Hematopoietic multipotent progenitor cell (in vitro differentiated cells): ENCODE data around the gene SGCA. TPM values are rescaled to one million over a fixed set of nuclear protein-coding genes. Genes with fewer than 3 reads are reported as not detected.

ENCODE experiments used
- DNase-seq, 3 donors: peaks; one replicate each; pipeline ENCODE4 v3.0.0-alpha.2; 2011 to 2015; ENCODE audit warnings: low read depth in 2 of 3, low spot score in 2 of 3
- total RNA-seq: library from RNA; depleted of rRNA; stranded (reverse); fragments of >200 nt; gene quantifications from one replicate; pipeline ENCODE4 v1.2.3, GENCODE V29; 2012

SGCA gene
- total RNA-seq, 1 donor, result not detected

DNA sequence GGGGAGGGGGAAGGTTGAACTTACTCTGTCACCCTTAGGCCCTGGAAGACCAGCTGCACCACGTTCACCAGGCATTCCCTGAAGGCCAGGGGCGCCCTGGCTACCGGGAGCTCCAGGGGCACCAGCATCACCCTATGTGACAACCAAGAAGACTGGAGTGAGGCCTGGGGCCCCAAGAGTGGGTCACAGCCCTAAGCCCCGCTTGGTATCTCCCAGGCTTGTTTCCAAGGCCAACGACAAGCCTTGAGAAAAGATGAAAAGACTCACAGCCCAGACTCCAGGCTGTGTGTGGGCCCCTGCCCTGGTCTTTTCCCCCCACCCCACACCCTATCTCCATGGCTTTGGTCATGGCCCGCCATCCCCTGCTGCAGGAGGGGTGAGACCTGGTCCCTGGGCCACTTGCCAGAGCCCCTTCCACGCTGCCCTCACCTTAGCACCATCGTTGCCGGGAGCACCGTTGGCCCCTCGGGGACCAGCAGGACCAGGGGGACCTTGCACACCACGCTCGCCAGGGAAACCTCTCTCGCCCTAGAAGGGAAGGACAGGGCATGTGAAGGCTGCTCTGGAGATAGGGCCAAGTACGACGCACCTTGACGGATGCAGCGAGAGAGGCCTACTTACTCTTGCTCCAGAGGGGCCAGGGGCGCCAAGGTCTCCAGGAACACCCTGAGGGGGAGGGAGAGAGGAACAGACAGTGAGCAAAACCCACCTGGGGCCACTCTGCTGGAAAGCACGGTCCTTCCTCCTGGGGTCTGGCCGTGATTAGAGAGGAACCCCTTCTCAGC lies 25.7 kb downstream of the SGCA start:
- no peak for DNase-seq

DNA sequence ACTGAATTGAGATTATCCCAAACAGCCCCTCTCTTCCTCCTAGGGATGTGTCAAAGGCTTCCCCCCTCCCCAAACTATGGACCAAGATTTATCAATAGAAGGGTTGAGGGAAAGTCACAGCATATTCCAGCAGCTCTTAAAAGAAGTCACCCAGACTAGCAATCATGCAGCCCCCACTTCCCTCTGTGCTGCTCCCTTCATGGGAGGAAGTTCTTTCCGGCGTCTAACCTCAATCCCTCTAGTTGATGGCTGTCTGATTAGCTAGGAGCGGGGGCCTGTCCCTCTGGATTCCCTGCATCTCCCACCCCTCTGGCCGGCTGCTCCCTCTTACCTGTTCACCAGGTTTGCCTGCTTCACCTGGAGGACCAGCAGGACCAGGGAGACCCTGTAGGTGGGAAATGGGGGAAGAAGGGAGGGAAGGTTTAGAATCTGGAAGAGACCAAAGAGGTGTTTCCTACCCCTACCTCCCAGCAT lies 26.4 kb downstream of the SGCA start:
- no peak for DNase-seq

DNA sequence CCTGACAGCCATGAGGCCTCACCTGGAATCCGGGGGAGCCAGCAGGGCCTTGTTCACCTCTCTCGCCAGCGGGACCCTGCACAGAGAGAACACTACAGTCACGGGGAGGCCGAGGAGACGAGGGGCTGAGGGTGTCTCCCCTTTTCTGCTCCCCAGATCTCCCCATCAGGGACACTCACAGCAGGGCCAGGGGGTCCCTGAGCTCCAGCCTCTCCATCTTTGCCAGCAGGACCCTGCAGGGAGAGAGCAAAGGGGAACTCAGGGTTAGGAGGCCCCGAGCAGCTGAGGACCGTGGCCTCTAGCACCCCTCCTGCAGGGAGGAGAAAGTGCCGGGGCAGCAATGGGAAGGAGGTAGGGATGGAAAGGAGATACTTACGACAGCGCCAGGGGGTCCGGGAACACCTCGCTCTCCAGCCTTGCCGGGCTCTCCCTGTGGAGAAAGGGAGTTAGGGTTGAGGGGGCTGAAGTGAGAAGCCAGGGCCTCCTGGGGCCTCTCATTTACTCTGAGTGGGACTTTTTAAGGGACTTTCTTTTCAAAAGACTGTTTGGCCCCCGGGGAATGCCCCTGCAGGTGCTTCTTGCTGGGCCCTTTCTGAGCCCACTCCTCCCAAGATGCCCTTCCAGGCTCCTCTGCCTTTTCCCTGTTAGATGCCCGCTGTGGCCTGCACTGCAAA lies 26.9 kb downstream of the SGCA start:
- no peak for DNase-seq

DNA sequence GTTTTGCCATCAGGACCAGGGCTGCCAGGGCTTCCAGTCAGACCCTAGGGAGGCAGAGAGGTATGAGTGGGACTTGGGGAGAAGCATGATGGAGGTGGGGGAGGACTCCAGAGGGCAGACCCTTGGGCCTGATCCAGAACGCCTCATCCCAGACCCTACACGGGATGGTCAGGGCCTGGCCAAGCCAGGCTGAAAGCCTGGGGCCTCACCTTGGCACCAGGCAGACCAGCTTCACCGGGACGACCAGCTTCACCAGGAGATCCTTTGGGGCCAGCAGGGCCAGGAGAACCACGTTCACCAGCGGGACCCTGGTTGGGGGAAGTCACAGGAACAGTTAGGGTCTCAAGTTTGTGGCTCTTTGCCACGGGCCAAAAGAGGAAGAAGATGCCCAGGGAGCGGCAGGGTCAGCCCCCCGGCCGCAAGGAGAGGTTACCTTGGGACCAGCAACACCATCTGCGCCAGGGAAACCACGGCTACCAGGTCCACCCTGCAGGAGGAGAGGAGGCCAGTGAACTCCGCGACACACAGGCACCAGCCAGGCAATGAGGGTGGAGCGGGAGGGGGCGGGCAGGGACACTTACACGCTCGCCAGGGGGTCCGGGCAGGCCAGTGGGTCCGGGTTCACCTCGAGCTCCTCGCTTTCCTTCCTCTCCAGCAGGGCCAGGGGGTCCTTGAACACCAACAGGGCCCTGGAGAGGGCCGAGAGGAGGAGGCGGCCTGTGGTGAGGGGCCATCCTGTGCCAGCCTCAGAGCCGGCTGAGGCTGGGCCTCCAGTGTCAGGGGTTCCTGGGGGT lies 28.5 kb downstream of the SGCA start:
- no peak for DNase-seq

DNA sequence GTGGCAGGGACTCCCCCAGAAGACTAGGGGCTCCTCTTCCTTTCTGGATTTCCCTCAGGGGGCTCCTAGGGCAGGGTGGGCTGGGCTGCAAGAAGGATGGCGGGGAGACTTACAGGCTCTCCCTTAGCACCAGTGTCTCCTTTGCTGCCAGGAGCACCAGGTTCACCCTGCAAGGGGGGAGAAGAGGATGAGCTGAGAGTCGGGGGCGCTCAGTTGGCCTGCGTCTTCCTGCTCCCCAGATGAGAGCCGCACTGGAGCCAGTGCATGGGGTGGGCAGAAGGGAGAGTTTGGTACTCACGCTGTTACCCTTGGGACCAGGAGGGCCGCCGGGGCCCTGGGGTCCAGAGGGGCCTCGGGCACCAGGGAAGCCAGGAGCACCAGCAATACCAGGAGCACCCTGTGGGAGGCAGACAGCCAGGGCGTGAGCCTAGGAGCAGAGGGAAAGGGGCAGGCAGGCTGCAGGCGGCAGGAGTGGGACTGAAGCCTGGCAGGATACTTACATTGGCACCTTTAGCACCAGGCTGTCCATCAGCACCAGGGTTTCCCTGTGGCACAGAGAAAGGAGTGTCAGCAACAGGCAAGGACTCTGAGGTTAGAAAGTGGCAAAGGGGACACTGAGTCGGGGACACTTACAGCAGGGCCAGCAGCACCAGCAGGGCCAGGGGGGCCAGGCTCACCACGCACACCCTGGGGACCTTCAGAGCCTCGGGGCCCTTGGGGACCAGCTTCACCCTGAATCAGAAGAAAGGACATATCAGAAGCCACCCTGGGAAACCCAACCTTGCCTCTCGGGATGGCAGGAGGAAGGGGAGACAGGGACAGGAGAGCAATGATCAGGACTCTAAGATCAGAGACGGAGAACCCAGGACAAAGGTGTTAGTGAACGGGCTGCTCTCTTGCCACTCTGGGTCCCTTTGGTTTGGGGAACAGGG lies 29.4 kb downstream of the SGCA start:
- DNase-seq, result no peak

DNA sequence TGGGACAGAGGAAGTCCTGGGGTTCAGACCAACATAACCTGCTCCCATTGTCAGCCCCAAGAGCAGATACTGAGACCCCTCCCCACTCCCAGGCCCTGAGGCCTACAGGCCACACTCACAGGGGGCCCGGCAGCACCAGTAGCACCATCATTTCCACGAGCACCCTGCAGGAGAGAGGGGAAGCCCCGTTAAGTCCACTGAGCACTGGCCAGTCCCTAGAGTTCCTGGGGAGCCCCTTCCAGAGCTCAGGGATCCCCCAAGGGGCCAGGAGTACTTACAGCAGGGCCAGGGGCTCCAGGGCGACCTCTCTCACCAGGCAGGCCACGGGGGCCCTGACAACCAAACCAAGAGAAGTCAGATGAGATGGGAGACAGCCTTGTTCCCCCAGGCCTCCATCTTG lies 30.2 kb downstream of the SGCA start:
- DNase-seq, result no peak

DNA sequence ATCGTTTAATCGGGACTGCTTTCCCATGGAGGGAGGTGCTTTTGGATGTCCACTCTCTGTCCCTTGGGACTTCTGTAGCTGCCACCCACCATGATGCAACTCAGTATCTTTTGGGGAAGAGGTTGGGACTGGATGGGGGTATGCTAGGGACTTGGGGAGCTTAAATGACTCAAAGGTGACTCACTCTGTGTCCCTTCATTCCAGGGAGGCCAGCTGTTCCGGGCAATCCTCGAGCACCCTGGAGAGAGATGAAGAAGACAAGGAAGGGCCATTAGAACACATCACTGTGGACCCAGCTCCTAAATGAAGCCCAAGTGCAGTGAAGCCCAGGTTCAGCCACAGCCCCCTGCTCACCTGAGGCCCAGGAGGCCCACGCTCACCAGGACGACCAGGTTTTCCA lies 31.0 kb downstream of the SGCA start:
- no peak for DNase-seq

DNA sequence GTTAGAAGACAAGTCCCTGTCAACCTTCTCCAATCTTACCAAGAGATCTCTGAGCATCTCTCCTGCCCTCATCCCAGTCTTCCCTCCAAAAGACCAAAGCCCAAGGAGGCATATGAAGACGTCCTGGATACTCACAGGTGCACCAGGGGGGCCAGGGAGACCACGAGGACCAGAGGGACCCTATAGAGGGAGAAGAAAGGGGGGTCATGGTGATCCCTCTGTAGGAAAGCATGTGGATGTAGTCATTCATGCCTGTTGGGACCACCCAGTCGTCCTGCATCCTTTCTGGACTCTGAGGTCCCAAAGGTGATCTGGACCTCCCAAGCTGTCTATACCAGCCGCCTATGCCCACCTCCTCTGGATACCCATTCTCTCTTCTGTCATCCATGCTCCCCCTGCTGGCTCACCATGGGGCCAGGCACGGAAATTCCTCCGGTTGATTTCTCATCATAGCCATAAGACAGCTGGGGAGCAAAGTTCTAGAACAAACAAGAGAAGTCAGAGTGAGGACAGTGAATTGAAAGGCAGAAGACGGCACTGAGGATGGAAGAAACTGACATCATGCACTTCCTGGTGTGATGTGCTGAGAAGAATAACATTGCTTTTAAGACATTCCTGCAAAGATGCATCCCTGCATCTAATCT lies 32.3 kb downstream of the SGCA start:
- peak; percentile 34 to 88 (median 66) for DNase-seq

DNA sequence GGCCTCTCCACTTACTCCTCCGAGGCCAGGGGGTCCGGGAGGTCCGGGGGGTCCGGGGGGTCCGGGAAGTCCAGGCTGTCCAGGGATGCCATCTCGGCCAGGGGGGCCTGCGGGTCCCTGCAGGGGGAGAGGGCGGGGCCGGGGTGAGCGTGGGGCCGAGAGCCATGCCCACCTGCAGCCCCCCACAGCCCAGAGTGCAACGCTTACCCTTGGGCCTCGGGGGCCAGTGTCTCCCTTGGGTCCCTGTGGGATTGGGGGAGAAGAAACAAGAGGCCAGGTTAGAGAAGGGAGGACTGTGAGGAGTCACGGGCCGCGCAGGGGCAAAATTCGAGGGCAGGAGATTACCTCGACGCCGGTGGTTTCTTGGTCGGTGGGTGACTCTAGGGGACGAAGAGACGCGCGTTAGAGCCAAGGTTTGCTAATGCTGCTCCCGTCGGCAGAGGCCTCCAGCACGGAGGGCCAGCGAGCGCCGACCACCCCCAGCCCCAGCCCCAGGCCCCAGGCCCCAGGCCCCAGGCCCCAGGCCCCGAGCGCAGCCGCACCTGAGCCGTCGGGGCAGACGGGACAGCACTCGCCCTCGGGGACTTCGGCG lies 33.5 kb downstream of the SGCA start:
- DNase-seq, result no peak

DNA sequence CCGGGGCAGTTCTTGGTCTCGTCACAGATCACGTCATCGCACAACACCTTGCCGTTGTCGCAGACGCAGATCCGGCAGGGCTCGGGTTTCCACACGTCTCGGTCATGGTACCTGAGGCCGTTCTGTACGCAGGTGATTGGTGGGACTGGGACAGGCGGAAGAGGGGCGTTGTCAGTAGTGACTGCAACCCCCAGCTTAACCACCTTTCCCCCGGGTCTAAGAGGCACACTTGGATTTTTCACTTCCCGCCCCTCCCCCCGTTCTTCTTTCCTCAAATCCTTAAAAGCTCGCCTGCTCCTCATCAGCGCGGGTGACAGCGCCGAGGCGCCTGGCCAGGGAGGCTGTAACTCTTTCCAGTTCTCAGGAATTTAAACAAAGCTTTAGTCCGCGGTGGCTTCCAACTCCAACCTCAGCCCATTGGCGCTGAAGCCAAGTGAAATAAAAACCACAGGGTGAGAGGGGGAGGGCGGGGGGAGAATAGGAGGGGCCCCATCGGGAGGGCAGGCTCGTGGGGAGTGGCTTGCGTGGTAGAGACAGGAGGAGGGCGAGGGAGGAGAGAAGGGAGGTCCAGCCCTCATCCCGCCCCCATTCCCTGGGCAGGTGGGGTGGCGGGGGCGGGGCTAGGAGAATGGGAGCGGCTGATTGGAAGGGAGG lies 34.1 kb downstream of the SGCA start:
- peak; percentile 44 to 90 (median 78) for DNase-seq

DNA sequence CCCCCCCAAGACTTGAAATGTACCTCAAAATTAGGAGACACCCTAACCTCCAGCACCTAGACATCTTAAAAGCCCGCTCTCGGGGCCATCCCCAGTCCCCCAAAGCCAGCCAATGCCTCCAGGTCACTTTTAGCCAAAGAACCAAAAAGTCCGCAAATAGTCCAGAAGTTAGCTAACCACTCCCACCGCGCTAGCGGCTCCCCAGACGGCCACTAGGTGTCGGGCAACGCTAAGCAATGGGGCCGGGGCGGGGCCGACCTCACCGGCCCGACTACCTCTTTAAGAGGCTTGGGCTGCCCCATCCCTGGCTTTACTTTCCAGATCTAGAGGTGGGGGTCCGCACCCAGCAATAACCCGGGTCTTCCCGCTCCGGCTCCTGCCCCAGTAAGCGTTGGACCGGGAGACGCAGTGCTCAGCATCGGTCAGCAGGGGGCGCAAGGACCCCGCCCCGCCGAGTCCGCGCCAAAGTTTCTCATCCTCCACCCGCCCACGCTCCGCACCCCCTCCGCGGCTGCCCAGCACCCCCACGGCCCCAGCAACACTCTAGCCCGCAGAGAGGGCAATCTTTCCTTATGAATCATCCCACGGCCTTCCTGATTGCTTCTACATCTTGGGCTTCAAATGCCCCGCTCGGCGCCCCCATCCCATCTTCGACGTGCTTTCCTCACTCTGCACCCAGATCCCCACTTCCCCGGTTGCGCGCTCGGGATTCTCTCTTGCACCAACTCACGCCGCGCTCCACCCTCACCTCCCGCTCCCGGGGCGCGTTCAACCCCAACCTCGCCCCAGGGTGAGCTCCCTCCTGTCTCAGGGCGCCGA lies 34.9 kb downstream of the SGCA start:
- DNase-seq, result peak; percentile 52 to 91 (median 80)

DNA sequence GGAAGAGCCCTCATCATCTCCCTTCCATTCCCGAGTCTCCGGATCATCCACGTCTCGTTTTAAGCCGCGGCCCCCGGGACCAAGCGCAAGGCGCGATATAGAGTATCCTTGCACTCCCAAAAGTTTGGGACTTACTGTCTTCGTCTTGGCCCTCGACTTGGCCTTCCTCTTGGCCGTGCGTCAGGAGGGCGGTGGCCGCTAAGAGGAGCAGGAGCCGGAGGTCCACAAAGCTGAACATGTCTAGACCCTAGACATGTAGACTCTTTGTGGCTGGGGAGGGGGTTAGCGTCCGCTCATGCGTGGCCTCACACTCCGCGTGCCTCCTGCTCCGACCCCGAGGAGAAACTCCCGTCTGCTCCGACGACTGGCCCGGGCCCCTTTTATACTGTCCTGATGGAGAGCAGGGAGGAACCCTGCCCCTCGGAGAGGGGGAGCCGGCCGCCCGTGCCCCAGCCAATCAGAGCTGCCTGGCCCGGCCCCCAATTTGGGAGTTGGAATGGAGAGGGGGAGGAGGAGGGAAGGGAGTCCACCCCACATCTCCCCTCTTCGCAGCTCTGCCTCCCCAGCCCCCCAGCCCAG lies 35.6 kb downstream of the SGCA start, which contains the start of gene COL1A1:
Gene COL1A1, minus strand, starts transcription at position 356 of the 579 bp plus-strand sequence. Its CDS starts 118 bp downstream, at position 238.
- peak in 1 of 3 donors; percentile 3 for DNase-seq

DNA sequence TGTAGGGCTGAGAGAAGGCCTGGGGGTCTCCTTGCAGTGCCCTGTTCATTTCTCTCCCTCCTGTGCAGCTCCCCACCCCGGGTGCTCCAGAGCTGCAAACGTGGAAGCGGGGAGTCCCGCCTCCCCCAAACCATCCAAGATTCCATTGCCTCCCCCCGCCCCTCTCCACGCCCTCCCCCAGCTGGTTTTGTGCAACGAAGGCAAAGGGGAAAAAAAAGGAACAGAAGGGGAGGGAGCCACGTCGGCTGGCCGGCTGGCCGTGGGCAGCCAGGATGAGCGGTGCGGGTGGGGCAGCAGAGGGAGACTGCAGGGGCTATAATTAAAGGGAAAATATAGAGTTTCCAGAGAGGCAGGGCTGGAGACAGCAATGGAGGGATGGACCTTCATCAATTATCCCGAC lies 37.3 kb downstream of the SGCA start:
- no peak for DNase-seq

DNA sequence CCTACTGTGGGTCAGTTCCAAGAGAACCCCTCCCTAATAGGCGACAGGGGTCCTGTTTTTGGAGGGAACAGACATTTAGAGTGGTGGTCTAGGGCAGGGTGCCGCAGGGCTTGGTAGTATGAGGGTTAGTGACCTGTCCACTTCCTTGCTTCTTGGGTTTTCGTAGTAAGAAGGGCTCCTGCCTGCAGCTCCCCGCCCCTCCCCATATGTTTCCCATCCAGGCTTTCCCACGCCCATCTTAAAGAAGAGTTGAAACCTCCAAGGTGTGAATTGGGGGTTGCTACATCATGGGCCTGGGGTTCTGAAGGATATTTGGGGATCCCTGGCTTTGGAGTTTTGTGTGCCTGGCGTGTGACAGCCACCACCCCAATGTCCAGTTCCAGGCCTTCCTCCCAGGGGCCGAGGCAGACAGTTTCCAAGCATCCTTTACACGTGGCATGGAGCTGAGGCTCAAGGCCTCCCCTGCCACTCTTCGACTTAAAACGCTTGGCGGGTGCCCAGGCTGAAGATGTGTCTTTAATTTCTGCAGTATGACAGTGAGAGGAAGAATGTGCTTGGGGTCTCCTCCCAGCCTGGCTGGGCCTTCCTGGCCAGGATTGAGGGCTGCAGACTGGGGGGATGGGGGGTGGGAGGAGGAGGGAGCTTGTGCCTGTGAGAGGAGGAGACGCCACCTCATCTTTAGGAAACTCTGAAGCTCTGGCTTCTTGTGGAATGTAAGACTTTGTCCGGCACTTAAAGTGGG lies 38.0 kb downstream of the SGCA start:
- DNase-seq, result no peak

DNA sequence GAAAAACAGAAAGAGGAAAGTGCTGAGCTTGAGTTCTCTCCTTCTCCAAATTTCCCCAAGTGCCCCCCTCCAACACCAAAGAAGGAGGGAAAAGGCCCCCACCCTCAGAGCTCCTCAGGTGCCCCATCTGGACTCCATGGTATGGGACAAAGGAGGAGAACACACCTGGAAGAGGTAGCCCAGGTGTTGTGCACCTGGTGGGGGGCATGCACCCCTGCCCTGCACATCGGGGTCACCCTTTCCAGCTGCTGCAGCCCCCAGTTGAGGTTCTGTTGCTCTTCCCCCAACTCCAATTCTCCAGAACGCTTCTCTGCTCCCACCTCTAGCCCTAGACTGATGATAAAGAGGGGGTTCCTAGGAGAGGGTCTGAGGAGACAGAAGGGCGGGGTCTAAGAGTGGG lies 38.6 kb downstream of the SGCA start:
- no peak for DNase-seq

DNA sequence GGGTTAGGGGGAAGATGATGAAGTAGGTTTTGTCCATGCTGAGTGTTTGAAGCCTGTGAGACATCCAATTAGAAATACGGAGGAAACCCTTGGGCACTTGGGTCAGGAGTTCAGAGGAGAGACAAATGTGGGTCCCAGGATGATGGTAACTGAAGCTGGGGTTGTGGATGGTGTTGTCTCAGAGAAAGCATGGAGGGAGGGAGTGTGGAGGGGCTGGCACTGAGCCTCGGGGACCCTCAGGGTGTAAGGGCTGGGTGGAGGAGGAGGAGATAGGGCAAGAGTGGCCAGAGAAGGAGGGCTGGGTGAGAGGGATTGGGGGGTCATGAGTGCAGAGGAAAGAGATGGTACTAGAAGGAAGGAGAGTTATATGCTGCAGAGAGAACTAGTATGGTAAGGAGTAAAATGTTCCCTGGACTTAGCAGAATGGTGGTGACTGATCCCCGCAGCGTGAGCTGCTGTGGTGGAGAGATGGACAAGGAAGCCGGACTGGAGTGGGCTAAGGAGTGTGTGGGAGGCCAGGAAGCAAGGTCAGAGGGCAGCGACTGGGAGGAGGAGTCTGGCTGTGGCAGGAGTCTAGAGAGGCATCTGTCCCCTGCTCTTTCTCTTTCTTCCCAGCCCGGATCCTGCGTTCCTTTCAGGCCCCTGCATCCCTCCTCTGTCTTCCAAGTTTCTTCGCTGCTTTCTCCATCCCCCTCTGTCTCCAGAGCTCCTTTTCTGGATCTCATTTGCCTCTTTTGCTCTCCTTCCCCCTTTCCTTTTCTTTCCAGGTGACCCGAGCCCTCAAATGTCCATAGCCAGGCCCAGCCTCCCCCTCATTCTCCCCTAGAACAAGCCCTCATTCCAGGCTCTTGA lies 39.5 kb downstream of the SGCA start:
- no peak for DNase-seq
